Daoy (cell line): Measurements from ENCODE around the gene MICALL1. TPM values are rescaled to one million over a fixed set of nuclear protein-coding genes. Genes with fewer than 3 reads are reported as not detected.
"Not testable (repeated sequence)": the region's sequence is repeated elsewhere in the genome, so short reads cannot be mapped to it uniquely, and the experiment has no call there.

Experiments used
- DNase-seq: peaks from one replicate; pipeline ENCODE4 v3.0.0-alpha.2; 2015; ENCODE audit warnings: low read depth
- total RNA-seq: library from RNA; depleted of rRNA; stranded (reverse); fragments of >200 nt; shearing (Covaris generic); gene quantifications from 2 replicates; pipeline ENCODE4 v1.2.3, GENCODE V29; 2014

The MICALL1 gene
- total RNA-seq, 1 experiment from 2014 or later: 33.6 TPM

DNA sequence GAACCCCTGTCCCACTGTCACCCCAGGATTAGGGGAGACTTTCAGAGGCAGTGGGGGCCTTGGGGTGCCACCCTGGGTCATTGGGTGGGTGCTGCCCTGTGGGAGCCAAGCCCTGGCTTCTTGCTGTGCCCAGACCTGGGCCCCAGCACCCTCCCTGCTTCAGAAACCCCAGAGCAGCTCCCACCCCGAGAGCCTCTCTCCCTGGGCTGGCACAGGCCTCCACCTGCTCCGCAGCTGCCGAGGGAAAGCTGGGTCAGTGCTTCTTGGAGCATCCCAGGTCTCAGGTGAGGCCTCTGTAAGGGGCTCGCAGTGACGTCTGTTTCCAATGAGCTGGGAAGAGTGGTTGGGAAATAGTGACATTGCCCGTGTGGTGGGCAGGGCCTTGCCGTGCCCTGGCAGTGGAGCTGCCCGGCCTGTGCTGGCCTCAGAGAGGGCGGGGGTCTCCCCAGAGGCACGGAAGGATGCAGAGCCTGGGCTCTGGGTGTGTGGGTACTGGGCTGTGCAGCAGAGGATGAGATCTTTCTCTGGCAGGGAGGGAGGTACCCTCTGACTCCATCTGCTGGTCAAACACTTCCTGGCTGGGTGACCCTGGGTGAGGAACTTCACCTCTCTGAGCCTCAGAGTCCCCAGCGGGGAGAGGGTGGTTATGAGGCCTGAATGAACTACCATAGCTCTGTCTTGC, 24.3 kb downstream of the MICALL1 start:
- DNase-seq: peak; percentile 22

DNA sequence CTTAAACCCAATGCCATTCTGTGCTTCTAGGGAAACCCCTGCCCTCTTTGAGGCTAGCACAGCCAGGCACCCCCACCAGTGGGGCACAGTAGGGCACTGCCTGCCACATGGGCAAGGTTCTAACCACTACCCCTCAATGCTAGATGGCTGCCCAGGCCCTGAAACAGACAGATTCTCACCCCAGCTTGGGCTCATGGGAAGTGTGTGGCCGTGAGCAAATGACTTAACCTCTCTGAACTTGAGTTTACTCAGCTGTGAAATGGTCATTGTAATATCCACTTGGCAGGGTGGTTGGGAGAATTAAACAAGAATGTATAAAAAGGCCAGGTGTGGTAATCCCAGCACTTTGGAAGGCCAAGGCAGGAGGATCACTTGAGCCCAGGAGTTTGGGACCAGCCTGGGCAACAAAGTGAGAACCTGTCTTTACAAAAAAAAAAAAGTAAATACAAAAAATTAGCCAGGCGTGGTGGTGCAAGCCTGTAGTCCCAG, 24.9 kb downstream of the MICALL1 start:
- no peak for DNase-seq

DNA sequence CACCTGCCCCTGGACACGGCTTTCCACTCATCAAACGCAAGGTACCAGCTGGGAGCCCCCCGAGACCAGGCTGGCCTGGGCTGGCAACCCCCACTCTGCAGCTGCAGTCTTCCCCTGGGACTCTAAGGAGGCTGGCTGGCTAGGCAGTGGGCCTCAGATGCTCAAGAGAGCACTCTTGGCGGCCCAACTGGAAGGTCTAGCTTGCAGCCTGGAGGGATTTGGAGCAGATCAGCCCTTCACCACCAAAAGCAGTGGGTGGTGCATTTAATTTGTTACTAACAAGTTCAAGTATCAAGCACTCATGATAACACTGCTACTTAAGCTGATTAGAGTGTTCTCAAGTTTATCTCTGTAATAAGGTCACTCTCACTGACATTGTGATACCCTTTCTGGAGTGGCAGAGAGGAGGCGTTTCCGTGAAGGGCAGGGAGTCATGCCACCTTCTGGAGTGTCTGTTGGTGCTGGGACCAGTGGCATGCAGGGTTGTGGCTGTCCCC, 25.8 kb downstream of the MICALL1 start:
- no peak for DNase-seq

DNA sequence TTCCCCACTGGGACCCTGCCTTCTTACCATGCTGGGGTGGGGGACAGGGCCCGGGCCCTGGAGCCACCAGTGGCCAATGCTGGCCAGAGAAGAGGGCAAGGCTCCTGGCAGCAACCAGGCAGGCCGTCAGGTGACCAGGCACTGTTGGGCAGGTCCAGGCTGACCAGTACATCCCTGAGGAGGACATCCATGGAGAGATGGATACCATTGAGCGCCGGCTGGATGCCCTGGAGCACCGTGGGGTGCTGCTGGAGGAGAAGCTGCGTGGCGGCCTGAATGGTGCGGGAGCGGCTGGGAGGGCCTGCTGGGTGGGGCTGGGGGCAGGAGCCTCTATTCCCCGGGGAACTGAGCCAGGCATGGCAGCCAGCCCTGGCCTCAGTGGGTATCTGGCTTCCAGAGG, 26.3 kb downstream of the MICALL1 start:
- no peak for DNase-seq

DNA sequence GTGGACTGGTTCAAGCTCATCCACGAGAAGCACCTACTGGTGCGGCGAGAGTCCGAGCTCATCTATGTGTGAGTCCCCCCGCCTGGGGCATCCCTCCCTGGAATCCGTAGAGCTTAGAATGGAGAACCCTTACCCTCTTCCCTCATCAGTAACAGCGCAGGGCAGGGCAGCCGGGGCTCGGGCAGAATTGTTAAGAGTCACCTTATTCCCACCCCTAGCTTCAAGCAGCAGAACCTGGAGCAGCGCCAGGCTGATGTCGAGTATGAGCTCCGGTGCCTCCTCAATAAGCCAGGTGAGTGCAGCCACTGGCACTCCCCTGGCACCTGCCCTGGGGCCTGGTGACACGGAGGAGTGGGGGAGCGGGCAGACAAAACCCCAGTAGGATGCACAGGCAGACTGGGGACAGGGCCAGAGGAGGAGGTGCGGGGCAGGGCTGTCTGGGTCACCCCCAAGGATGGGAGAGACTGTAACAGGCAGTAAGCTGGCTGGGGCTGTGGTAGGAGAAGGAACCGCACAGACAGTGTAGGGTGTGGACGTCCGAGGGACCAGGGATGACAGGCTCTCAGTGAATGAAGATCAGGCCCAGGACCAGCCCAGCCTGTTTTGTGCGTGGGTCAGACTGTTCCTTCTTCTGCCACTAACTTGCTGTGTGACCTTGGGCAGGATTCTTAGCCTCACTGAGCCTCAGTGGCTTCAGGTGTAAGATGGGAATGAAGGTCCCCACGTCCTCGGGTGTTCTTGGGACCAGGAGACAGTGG, 26.9 kb downstream of the MICALL1 start:
- no peak for DNase-seq

DNA sequence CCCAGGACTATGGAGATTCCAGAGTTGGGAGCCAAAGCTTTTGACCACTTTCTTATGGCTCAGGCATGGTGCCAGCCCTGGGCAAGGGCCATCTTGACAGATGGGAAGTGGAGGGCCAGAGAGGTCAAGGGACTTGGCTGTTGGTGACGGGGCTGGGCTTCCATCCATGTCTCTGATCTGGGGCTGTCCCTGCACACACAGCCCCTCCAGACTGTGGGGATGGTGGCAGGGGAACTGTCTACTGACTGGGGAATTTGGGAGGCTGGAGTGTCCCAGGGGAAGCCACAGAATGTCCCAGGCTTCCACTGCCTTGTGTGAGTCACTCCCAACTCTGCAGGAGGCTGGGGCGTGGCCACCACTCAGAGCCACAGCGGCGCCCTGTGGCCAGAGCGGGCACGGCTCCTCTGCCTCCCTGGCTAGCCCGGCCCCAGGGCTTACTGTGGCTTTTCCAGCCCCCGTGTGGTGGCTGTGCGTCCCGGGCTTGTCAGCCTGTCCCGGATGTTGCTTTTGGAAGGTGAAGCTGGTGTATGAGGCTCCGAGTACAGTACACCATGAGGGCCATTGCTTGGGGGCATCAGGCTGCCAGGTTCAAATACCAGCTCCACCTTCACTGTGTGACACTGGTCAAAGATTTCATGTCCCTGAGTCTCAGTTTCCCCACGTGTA, 27.7 kb downstream of the MICALL1 start:
- DNase-seq: peak; percentile 97

DNA sequence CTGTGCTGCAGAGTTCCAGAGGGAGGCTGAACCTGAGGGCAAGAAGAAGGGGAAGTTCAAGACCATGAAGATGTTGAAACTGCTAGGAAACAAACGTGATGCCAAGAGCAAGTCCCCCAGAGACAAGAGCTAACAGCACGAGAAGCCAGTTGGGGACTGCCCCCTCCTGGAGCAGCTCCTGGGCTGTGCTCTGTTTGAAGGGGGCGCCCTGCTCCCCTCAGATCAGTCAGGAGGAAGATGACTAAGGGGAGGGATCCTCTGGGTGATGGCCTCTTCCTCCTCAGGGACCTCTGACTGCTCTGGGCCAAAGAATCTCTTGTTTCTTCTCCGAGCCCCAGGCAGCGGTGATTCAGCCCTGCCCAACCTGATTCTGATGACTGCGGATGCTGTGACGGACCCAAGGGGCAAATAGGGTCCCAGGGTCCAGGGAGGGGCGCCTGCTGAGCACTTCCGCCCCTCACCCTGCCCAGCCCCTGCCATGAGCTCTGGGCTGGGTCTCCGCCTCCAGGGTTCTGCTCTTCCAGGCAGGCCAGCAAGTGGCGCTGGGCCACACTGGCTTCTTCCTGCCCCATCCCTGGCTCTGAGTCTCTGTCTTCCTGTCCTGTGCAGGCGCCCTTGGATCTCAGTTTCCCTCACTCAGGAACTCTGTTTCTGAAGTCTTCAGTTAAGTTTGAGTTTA, 34.7 kb downstream of the MICALL1 start:
- DNase-seq: no peak

DNA sequence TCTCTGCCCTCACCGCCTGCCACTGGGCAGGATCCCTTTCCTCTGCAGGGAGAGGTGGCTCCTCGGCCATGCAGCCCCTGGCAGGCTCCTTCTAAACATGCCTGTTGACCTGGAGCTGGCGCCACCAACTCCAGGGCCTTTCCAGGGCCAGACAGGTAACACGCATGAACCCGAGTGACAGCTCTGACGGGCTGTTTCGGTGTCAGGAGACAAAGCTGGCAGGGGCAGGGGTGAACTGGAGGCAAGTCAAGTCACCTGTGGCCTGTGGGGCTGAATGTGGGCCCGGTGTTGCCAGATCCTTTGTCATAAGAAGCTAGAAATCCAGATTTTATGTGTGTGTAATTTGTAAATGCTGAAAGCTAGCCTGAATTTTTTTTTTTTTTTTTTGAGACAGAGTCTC, 36.0 kb downstream of the MICALL1 start:
- DNase-seq: no peak

DNA sequence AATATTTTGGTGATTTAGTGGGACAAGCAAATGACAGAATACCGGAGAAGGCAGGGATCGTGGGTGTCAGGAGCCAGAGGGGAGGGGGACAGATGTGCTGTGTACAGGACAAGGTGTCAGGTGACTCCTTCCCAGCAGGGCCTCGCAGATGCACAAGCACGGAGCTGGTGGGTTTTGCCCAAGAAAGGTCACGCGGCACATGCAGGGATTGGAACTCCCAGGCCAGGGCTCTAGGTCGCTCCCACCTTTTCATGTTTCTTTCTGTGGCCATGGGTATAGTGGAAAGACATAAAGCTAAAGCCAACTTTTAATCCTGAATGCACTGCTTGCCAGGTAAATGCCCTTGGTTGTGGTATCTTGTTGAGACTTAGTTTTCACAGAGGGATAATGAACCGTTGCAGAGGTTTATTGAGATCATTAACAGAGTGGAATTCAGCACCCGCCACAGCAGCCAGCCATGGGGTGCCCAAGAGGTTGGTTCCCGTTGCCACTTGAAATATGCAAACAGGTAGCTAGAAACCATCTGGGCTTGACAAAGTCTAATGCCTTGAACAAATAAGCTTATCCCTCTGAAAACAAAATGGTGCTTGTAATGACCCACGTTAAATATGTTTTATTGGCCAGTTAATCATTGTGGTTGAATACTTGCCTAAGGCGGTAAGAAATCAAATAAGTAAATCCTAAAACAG, 37.2 kb downstream of the MICALL1 start:
- no peak for DNase-seq

DNA sequence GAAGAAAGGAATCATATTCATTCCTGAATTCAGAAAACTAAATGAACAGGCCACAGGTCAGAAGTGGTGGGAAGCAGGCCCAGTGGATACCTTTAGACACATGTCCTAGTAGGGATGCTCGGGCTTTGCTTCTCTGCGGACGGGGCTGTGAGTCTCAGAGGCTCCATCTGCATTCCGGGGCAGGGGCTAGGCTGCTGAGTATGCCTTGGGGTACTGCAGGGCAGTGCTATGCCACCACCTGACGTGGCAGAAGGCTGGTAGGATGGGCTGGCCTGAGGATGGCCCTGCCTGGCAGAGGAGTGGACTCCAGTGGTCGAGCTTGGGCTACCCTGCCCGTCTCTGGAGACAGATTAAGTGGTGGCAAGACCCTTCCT, 37.7 kb downstream of the MICALL1 start:
- DNase-seq: no peak

DNA sequence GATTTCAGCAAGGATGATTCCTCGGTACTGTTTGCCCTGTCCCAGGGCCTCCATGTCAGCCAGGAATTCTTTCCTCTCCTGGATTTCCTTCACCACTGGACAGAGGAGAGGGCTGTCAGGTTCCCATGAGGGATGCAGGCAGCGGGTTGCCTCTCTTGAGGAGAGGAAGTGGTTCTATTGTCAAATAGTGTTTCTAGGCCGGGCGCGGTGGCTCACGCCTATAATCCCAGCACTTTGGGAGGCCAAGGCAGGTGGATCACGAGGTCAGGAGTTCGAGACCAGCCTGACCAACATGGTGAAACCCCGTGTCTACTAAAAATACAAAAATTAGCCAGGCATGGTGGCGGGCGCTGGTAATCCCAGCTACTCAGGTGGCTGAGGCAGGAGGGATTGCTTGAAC, 38.3 kb downstream of the MICALL1 start:
- not testable (repeated sequence) for DNase-seq

DNA sequence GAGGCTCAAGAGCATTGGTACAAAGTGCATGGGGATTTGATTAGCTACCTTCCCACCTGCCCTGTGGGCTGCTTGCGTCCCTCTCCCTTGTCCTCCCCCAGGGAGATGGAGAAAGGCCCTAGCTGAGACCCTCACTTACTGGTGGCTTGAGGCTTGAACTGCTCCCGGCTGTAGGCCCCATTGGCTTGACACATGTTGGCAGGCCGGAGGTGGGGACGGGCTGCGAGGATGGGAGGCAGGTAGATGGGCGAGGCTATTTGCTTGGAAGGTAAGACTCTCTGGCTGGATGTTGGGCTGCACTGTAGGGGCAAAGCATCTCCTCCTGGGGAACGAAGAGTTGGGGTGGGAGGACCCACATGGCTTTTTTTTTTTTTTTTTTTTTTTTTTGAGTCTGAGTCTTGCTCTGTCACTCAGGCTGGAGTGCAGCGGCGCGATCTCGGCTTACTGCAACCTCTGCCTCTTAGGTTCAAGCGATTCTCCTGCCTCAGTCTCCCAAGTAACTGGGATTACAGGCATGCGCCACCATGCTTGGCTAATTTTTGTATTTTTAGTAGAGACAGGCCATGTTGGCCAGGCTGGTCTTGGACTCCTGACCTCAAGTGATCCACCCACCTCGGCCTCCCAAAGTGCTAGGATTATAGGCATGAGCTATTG, 41.2 kb downstream of the MICALL1 start:
- DNase-seq: not testable (repeated sequence)

DNA sequence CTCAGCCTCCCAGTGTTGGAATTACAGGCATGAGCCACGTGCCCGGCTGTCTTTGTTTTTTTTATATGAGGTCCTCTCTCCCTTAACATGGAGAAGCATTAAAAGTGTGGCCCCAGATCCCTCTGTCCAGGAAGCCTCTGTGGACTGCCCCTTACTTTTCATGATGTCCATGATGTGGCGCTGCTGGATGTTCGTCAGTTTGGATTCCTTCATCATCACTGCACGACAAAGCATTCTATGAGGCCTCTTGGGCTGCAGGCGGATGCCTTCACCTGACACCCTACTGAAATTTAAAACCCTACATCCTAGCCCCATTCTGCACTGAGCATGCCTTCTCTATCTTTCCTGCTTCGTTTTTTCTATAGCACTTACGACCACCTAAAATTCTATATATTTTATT, 45.2 kb downstream of the MICALL1 start:
- peak; percentile 31 for DNase-seq

DNA sequence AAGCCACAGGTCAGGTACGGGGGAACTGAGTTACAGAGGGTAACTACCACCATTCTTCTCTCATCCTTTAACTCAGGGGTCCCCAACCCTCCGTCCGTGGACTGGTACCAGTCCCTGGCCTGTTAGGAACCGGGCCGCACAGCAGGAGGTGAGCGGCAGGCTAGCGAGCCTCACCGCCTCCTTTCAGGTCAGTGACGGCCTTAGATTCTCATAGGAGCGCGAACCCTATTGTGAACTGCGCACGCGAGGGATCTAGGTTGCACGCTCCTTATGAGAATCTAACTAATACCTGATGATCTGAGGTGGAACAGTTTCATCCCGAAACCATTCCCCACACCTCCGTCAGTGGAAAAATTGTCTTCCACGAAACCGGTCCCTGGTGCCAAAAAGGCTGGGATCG, 46.5 kb downstream of the MICALL1 start:
- not testable (repeated sequence) for DNase-seq

DNA sequence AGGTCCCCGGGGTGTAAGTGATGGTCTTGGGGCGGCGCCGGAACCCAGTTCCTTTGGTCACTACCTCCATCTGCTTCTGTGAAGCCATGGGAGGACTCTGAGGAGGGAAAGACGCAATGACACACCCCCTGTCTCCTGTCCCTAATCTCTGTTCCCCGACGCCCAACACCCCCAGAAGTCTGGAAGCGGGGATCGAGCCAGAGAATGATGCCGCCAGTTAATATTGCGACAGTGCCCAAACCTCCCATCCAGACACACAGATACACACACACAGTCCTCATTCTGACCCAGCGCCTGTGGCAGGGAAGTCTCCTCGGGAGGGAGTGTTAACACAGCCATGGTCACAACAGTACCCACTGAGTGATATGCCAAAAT, 47.0 kb downstream of the MICALL1 start:
- no peak for DNase-seq

DNA sequence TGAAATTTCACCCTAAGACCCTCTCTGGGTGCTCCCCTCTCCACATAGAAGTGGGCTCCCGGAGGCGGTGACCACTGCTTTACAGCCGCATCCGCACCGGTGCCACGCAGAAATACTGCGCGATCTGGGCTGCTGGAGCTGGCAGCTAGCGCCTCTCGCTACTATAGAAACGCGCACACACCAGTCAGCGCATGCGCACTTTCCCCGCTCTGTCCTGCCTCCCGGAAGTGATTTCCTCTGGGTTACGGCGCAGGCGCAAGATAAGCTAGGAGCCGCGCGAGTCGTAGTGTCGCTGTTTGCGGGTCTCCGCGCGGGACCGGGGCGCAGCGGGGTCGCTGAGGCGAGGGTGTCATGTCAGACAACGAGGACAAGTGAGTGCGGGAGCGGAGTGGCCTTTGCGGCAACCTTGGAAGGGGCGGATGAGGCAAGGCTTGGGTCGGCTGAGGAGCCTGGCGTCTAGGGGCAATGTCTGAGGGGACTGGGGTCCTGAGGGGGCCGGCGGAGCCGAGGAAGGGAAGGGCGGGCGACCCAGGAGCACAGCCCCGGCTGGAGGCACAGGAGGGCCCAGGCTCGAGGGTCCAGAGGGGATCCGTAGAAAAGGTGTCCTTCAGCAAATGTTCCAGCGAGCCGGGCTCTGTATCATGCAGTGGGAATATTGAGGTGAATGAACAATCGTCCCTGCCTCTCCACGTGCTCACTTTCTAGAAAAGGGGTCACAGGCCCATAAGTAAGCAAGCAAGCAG, 47.5 kb downstream of the MICALL1 start, which contains the start of the genes C22orf23 and POLR2F:
C22orf23 (minus strand) TSS at position 165 of the 743 bp plus-strand sequence. CDS start 452 bp downstream, outside the sequence.
POLR2F (plus strand) TSS at position 263 of the 743 bp plus-strand sequence; CDS start at position 352, 89 bp downstream.
- DNase-seq: peak; percentile 96

DNA sequence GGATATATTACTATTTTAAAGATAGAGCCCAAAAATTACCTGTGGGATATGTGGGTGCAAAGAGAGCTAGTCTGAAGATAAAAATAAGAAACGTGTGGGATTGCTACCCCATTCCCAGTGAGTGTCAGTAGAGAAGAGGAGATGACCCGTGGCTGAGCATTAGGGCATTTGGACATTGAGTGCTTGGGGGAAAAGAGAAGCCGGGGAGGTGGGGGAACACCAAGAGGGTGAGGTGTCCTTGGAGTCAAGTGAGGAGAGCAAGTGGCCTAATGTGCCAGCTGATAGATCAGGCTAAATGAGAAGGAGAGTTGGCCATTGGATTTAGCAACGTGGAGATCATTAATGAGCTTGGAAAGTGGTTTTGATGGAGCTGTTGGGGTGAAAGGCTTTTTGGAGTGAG, 48.6 kb downstream of the MICALL1 start:
- no peak for DNase-seq

DNA sequence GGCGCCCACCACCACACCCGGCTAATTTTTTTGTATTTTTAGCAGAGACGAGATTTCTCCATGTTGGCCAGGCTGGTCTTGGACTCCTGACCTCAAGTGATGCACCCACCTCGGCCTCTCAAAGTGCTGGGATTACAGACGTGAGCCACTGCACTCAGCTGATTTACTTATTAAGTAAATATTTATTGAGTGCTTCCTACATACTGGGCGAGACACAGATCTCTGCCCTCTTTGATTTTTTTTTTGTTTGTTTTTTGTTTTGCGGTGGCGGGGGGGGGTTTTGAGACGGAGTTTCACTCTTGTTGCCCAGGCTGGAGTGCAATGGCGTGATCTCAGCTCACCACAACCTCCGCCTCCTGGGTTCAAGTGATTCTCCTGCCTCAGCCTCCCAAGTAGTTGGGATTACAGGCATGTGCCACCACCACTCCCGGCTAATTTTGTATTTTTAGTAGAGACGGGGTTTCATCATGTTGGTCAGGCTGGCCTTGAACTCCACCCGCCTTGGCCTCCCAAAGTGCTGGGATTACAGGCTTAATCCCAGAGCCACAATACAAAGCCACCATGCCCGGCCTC, 49.8 kb downstream of the MICALL1 start:
- not testable (repeated sequence) for DNase-seq

DNA sequence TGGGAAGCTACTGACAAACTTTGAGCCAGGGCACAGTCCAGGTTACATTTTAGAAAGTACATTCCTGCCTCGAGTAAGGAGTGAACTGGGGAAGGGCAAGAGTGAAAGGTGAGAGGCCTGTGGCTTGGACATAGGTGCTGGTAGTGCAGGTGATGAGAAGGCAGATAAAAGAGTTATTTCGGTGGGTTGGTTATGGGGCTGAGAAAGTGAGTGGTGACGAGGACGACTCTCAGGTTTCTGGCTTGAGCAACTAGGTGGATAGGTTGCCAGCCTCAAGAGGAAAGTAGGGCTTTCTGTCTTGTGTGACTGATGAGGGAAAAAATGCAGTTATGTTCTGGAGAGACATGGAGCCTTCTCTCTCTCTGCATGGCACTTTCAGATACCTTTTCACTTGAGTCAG, 51.1 kb downstream of the MICALL1 start:
- no peak for DNase-seq
